ENCODE data around the gene OLFML1.

The OLFML1 gene

GRCh38 chr11:7484131-7484530 lies 1.2 kb upstream of the OLFML1 start:
- DNase-seq, result no peak

GRCh38 chr11:7484645-7485044 lies 661 bp upstream of the OLFML1 start:
- no peak for DNase-seq

- DNase-seq, result no peak
Measured at GRCh38 chr11:7486098-7486780, 933 bp downstream of the OLFML1 start.

GRCh38 chr11:7486781-7487140 lies 1.5 kb downstream of the OLFML1 start:
- DNase-seq, result no peak

GRCh38 chr11:7487360-7487759 lies 2.1 kb downstream of the OLFML1 start:
- DNase-seq, result no peak

- no peak for DNase-seq
Measured at GRCh38 chr11:7488681-7489080, 3.4 kb downstream of the OLFML1 start.

- no peak for DNase-seq
Measured at GRCh38 chr11:7489376-7489775, 4.1 kb downstream of the OLFML1 start.

- DNase-seq, result no peak
Measured at GRCh38 chr11:7490054-7490453, 4.7 kb downstream of the OLFML1 start.

GRCh38 chr11:7490535-7490934 lies 5.2 kb downstream of the OLFML1 start:
- no peak for DNase-seq

- no peak for DNase-seq
Measured at GRCh38 chr11:7492253-7492652, 6.9 kb downstream of the OLFML1 start.

GRCh38 chr11:7493670-7494069 lies 8.4 kb downstream of the OLFML1 start:
- DNase-seq, result no peak

GRCh38 chr11:7494086-7494745 lies 8.9 kb downstream of the OLFML1 start:
- DNase-seq, result no peak

GRCh38 chr11:7495882-7496551 lies 10.7 kb downstream of the OLFML1 start:
- DNase-seq, result no peak

- no peak for DNase-seq
Measured at GRCh38 chr11:7498193-7498592, 12.9 kb downstream of the OLFML1 start.

GRCh38 chr11:7499081-7499480 lies 13.8 kb downstream of the OLFML1 start:
- no peak for DNase-seq

GRCh38 chr11:7500251-7500650 lies 14.9 kb downstream of the OLFML1 start:
- DNase-seq, result no peak

- DNase-seq, result no peak
Measured at GRCh38 chr11:7501251-7501650, 15.9 kb downstream of the OLFML1 start.

GRCh38 chr11:7501894-7502293 lies 16.6 kb downstream of the OLFML1 start:
- DNase-seq, result no peak

GRCh38 chr11:7506243-7506642 lies 20.9 kb downstream of the OLFML1 start:
- DNase-seq, result no peak

- no peak for DNase-seq
Measured at GRCh38 chr11:7508087-7508486, 22.8 kb downstream of the OLFML1 start.

GRCh38 chr11:7509966-7510365 lies 24.7 kb downstream of the OLFML1 start:
- DNase-seq, result no peak

GRCh38 chr11:7511401-7511800 lies 26.1 kb downstream of the OLFML1 start:
- no peak for DNase-seq

- DNase-seq, result no peak
Measured at GRCh38 chr11:7512525-7513233, 27.4 kb downstream of the OLFML1 start.

All from activated gamma-delta T cell (primary cell).